ENCODE data around the gene DDX27.

- TF ChIP-seq FOXM1 (IDR thresholded peaks at IDR 0.05; ENCODE audit: borderline replicate concordance) (no peak), NFRKB (IDR thresholded peaks at IDR 0.05) (no peak), SUZ12 (IDR thresholded peaks at IDR 0.05) (no peak)
Measured at GRCh38 chr20:49276161-49276960, 57.1 kb downstream of the DDX27 start.
